AG10803 (cell line): ENCODE results near the gene ZFYVE19.
A peak's percentile ranks its signal among the peaks of the same experiment; 100 is the strongest.

Source experiments
- DNase-seq: peaks from one replicate; pipeline ENCODE4 v3.0.0; 2010; ENCODE audit warnings: low read depth
- H3K4me3 ChIP-seq: 2 replicates; pipeline ENCODE4 v1.5.1; 2011; ENCODE audit warnings: mild to moderate bottlenecking, low read length, control low read depth
- CTCF ChIP-seq: conservative IDR thresholded peaks from 2 replicates; pipeline ENCODE4 v1.5.1; 2011; ENCODE audit warnings: mild to moderate bottlenecking, low read length, control low read depth, inconsistent platforms

Gene ZFYVE19

GRCh38 chr15:40815042-40815698, 8.3 kb downstream of the ZFYVE19 start:
- no peak for TF ChIP-seq CTCF
- DNase-seq = no peak
- no peak overlapping the region for H3K4me3 ChIP-seq

- DNase-seq = no peak
- H3K4me3 ChIP-seq = no peak overlapping the region
- no peak for TF ChIP-seq CTCF
Measured at GRCh38 chr15:40819048-40819447, 12.2 kb downstream of the ZFYVE19 start.

- H3K4me3 ChIP-seq = no peak overlapping the region
- TF ChIP-seq CTCF = no peak
- DNase-seq = no peak
Measured at GRCh38 chr15:40821195-40821594, 14.3 kb downstream of the ZFYVE19 start.

- TF ChIP-seq CTCF = no peak
- no peak overlapping the region for H3K4me3 ChIP-seq
- DNase-seq = no peak
Measured at GRCh38 chr15:40823572-40824343, 16.9 kb downstream of the ZFYVE19 start.

GRCh38 chr15:40825661-40826422, 19.0 kb downstream of the ZFYVE19 start:
- no peak overlapping the region for H3K4me3 ChIP-seq
- TF ChIP-seq CTCF = no peak
- DNase-seq = peak; percentile 72

GRCh38 chr15:40826423-40827075, 19.7 kb downstream of the ZFYVE19 start:
- peak; percentile 31 for DNase-seq
- no peak for TF ChIP-seq CTCF
- H3K4me3 ChIP-seq = no peak overlapping the region
